ENCODE data around the gene ZBTB16. TPM values are rescaled to one million over a fixed set of nuclear protein-coding genes. Genes with fewer than 3 reads are reported as not detected.

Gene ZBTB16
- total and polyA plus RNA-seq, 2 experiments from 2014 or later: 0.29 to 1.4 TPM

DNA sequence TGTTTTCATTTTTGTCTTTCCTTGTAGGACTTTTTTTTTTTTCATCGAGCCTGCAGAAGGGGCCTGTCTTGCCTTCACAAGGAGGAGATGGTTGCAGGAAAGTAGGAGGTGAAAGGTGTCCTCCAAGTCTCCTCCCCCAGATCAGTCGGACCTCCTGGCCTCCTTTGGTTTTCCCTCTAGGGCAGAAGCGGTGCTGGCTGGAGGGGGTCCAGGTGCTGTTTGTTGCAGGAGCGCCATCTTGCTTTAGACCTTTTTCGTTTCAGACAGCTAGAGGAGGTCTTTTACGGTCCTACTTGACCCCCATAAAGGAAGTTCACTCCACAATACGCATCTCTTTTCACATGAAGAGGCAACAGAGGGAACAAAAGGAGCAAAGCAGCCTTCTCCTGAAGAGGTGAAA lies 66.0 kb downstream of the ZBTB16 start:
- Histone ChIP-seq H3K4me1 (ENCODE audit: insufficient read depth) (no peaks in the 10 kb centered on the region), H3K4me3 (no peak overlapping the region), H2AFZ (no peak overlapping the region), H4K20me1 (replicated peaks; ENCODE audit: insufficient read depth) (no peaks in the 10 kb centered on the region; the same call in 1 of the 2 replicates), H3K79me2 (replicated peaks; ENCODE audit: insufficient read depth) (no peaks in the 10 kb centered on the region), H3F3A (replicated peaks; ENCODE audit: low read depth) (no peaks in the 10 kb centered on the region), H3K27ac (ENCODE audit: low read depth) (no peak overlapping the region), H3K4me2 (no peak overlapping the region), H3K27me3 (ENCODE audit: insufficient read depth) (no peaks in the 10 kb centered on the region), H3K9me2 (ENCODE audit: insufficient read depth) (0 out of 2 replicates have a peak, but pooled peaks cover 13% of the 10 kb centered on the region), H3K36me3 (ENCODE audit: insufficient read depth) (no peaks in the 10 kb centered on the region)
- no peaks in the 10 kb centered on the region for H3K36me3 Mint-ChIP-seq (ENCODE audit: low read depth)
- H3K9me3 Mint-ChIP-seq: no peaks in the 10 kb centered on the region
- H3K27ac Mint-ChIP-seq: no peak overlapping the region
- H3K27me3 Mint-ChIP-seq (ENCODE audit: insufficient read depth, low read depth, poor library complexity): peaks cover 7% of the 10 kb centered on the region
- H3K4me3 Mint-ChIP-seq: no peak overlapping the region
- no peaks in the 10 kb centered on the region; the same call in 2 of the 3 replicates for H3K4me1 Mint-ChIP-seq
- no peak for TF ChIP-seq STAT1 (IDR thresholded peaks at IDR 0.05; ENCODE audit: unreplicated experiment)
- 0 out of 4 replicates have a peak, but pooled peaks of 1 of the 2 experiments have one; percentile 8 for TF ChIP-seq CTCF (conservative IDR thresholded peaks at IDR 0.05; ENCODE audit: low read depth in 2 of 2)
- no peak for ATAC-seq
- no peak for DNase-seq (ENCODE audit: low spot score)

DNA sequence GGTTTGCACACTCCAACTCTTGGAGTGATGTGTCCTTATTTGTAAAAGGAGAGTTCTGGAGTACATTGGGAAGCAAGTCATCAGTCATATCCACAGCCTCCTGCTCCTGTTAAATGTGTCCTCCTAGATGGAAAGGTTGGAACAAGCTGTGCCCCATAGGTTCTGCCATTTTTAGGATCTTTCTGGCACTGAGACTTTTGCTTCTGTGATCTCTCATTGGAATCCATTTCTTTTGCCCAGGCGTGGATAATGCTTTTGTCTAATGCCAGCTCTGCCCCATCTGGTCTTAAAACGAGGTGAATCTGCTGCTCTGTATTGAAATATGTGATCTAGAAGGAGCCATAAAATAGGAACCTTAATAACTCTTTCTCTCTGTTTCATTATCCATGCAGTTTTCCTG lies 66.4 kb downstream of the ZBTB16 start:
- Mint-ChIP-seq H3K4me1 (no peaks in the 10 kb centered on the region; the same call in 2 of the 3 replicates), H3K27me3 (ENCODE audit: insufficient read depth, low read depth, poor library complexity) (peaks cover 7% of the 10 kb centered on the region), H3K27ac (no peak overlapping the region), H3K9me3 (no peaks in the 10 kb centered on the region), H3K36me3 (ENCODE audit: low read depth) (no peaks in the 10 kb centered on the region), H3K4me3 (no peak overlapping the region)
- Histone ChIP-seq H3F3A (replicated peaks; ENCODE audit: low read depth) (no peaks in the 10 kb centered on the region), H3K4me1 (ENCODE audit: insufficient read depth) (no peaks in the 10 kb centered on the region), H2AFZ (no peak overlapping the region), H3K4me3 (no peak overlapping the region), H3K27ac (ENCODE audit: low read depth) (no peak overlapping the region), H3K36me3 (ENCODE audit: insufficient read depth) (no peaks in the 10 kb centered on the region), H4K20me1 (replicated peaks; ENCODE audit: insufficient read depth) (no peaks in the 10 kb centered on the region; the same call in 1 of the 2 replicates), H3K27me3 (ENCODE audit: insufficient read depth) (no peaks in the 10 kb centered on the region), H3K79me2 (replicated peaks; ENCODE audit: insufficient read depth) (no peaks in the 10 kb centered on the region), H3K4me2 (no peak overlapping the region), H3K9me2 (ENCODE audit: insufficient read depth) (0 out of 2 replicates have a peak, but pooled peaks cover 13% of the 10 kb centered on the region)
- TF ChIP-seq POLR2AphosphoS5 (IDR thresholded peaks at IDR 0.05; ENCODE audit: low read depth) (no peak), EZH2 (IDR thresholded peaks at IDR 0.05; ENCODE audit: low read depth, unreplicated experiment) (no peak), JUNB (IDR thresholded peaks at IDR 0.05; ENCODE audit: unreplicated experiment) (no peak)
- TF ChIP-seq, protein P1, sequence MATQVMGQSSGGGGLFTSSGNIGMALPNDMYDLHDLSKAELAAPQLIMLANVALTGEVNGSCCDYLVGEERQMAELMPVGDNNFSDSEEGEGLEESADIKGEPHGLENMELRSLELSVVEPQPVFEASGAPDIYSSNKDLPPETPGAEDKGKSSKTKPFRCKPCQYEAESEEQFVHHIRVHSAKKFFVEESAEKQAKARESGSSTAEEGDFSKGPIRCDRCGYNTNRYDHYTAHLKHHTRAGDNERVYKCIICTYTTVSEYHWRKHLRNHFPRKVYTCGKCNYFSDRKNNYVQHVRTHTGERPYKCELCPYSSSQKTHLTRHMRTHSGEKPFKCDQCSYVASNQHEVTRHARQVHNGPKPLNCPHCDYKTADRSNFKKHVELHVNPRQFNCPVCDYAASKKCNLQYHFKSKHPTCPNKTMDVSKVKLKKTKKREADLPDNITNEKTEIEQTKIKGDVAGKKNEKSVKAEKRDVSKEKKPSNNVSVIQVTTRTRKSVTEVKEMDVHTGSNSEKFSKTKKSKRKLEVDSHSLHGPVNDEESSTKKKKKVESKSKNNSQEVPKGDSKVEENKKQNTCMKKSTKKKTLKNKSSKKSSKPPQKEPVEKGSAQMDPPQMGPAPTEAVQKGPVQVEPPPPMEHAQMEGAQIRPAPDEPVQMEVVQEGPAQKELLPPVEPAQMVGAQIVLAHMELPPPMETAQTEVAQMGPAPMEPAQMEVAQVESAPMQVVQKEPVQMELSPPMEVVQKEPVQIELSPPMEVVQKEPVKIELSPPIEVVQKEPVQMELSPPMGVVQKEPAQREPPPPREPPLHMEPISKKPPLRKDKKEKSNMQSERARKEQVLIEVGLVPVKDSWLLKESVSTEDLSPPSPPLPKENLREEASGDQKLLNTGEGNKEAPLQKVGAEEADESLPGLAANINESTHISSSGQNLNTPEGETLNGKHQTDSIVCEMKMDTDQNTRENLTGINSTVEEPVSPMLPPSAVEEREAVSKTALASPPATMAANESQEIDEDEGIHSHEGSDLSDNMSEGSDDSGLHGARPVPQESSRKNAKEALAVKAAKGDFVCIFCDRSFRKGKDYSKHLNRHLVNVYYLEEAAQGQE (IDR thresholded peaks at IDR 0.05; ENCODE audit: unreplicated experiment): no peak
- DNase-seq (ENCODE audit: low spot score) (no peak), ATAC-seq (no peak)

Data from GM23338 (cell line).